DOHH2 (cell line): ENCODE data around the gene PDE6B.

Experiments used
- CTCF ChIP-seq: fragments of 200-600 bp; sonication (generic); IDR thresholded peaks from one replicate; pipeline ENCODE4 v1.5.1; 2014; ENCODE audit warnings: antibody characterized with exemption, mild to moderate bottlenecking, low read depth, low read length; ENCODE audit not compliant: poor library complexity, severe bottlenecking
- EZH2phosphoT487 ChIP-seq: fragments of 200-600 bp; sonication (generic); IDR thresholded peaks from 2 replicates; pipeline ENCODE4 v1.6.1; 2017; ENCODE audit warnings: borderline replicate concordance, mild to moderate bottlenecking, antibody characterized with exemption, low read length, moderate library complexity, mixed read lengths

GRCh38 chr4:682490-683172 is 57.3 kb downstream of the PDE6B start:
- TF ChIP-seq CTCF: no peak
- TF ChIP-seq EZH2phosphoT487: no peak
